Nephron progenitor cell (in vitro differentiated cells): ENCODE data around the gene ENDOV.

Experiments
- DNase-seq: peaks from one replicate; pipeline ENCODE4 v3.0.0; 2021
- H3K27ac Mint-ChIP-seq: 2 replicates; pipeline ENCODE4 v1.8.0; 2021; ENCODE audit warnings: mild to moderate bottlenecking, moderate library complexity, mixed read lengths
- H3K27me3 Mint-ChIP-seq: 2 replicates; pipeline ENCODE4 v1.8.0; 2021; ENCODE audit warnings: mild to moderate bottlenecking, low read depth, mixed read lengths; ENCODE audit not compliant: poor library complexity
- H3K36me3 Mint-ChIP-seq: 2 replicates; pipeline ENCODE4 v1.8.0; 2021; ENCODE audit warnings: low read depth, mixed read lengths
- H3K4me1 Mint-ChIP-seq: 2 replicates; pipeline ENCODE4 v1.8.0; 2021; ENCODE audit warnings: mixed read lengths
- H3K4me3 Mint-ChIP-seq: 2 replicates; pipeline ENCODE4 v1.8.0; 2021; ENCODE audit warnings: mild to moderate bottlenecking, moderate library complexity, mixed read lengths
- H3K9me3 Mint-ChIP-seq: 2 replicates; pipeline ENCODE4 v1.8.0; 2021; ENCODE audit warnings: mild to moderate bottlenecking, moderate library complexity, mixed read lengths
- TF ChIP-seq, protein P1 (sequence below): fragments of 200-600 bp; sonication (generic); IDR thresholded peaks from 2 replicates; pipeline ENCODE4 v1.5.0; 2021; ENCODE audit warnings: antibody characterized with exemption

The ENDOV gene

DNA sequence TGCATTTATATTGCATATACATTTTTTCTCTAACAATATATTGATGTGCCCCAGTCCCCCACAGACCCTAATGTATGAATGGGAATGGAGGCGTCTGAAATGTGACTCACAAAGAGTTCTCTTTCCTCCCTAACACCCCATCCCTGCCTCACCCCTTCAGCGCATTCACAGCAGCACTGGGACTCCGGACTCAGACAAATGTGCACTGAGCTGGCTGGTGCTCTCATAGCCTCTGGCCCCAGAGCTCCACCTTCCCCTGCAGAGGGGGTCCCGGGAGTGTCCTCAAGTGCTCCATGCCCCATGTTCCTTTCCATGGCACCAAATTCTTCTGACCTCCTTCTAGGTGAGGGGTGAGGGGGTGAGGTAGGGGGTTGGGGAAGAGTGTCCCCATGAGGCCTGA, 40.8 kb downstream of the ENDOV start:
- no peak overlapping the region for H3K27ac Mint-ChIP-seq
- H3K4me3 Mint-ChIP-seq = peak overlapping the region; percentile 91
- peaks cover 52% of the 10 kb centered on the region for H3K4me1 Mint-ChIP-seq
- peaks cover 39% of the 10 kb centered on the region for H3K27me3 Mint-ChIP-seq
- H3K9me3 Mint-ChIP-seq = no peaks in the 10 kb centered on the region
- no peak for DNase-seq
- H3K36me3 Mint-ChIP-seq = no peaks in the 10 kb centered on the region
- TF ChIP-seq, protein P1, sequence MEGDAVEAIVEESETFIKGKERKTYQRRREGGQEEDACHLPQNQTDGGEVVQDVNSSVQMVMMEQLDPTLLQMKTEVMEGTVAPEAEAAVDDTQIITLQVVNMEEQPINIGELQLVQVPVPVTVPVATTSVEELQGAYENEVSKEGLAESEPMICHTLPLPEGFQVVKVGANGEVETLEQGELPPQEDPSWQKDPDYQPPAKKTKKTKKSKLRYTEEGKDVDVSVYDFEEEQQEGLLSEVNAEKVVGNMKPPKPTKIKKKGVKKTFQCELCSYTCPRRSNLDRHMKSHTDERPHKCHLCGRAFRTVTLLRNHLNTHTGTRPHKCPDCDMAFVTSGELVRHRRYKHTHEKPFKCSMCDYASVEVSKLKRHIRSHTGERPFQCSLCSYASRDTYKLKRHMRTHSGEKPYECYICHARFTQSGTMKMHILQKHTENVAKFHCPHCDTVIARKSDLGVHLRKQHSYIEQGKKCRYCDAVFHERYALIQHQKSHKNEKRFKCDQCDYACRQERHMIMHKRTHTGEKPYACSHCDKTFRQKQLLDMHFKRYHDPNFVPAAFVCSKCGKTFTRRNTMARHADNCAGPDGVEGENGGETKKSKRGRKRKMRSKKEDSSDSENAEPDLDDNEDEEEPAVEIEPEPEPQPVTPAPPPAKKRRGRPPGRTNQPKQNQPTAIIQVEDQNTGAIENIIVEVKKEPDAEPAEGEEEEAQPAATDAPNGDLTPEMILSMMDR = no peak

GRCh38 chr17:80456465-80457235, 41.7 kb downstream of the ENDOV start:
- TF ChIP-seq, protein P1 = no peak
- Mint-ChIP-seq H3K4me1 (peaks cover 46% of the 10 kb centered on the region), H3K36me3 (no peaks in the 10 kb centered on the region), H3K27me3 (peaks cover 48% of the 10 kb centered on the region), H3K4me3 (no peak overlapping the region), H3K27ac (no peak overlapping the region), H3K9me3 (no peaks in the 10 kb centered on the region)
- no peak for DNase-seq

GRCh38 chr17:80457236-80457856, 42.4 kb downstream of the ENDOV start:
- DNase-seq = no peak
- Mint-ChIP-seq H3K4me3 (no peak overlapping the region), H3K27ac (peak overlapping the region; percentile 64), H3K27me3 (peaks cover 52% of the 10 kb centered on the region), H3K9me3 (no peaks in the 10 kb centered on the region), H3K36me3 (no peaks in the 10 kb centered on the region), H3K4me1 (peaks cover 40% of the 10 kb centered on the region)
- TF ChIP-seq, protein P1 = no peak

- TF ChIP-seq, protein P1 = no peak
- Mint-ChIP-seq H3K36me3 (no peaks in the 10 kb centered on the region), H3K27ac (no peak overlapping the region), H3K4me3 (no peak overlapping the region), H3K27me3 (peaks cover 55% of the 10 kb centered on the region), H3K4me1 (peaks cover 37% of the 10 kb centered on the region), H3K9me3 (no peaks in the 10 kb centered on the region)
- DNase-seq = no peak
These were observed 43.0 kb downstream of the ENDOV start for GRCh38 chr17:80458016-80458415.

DNA sequence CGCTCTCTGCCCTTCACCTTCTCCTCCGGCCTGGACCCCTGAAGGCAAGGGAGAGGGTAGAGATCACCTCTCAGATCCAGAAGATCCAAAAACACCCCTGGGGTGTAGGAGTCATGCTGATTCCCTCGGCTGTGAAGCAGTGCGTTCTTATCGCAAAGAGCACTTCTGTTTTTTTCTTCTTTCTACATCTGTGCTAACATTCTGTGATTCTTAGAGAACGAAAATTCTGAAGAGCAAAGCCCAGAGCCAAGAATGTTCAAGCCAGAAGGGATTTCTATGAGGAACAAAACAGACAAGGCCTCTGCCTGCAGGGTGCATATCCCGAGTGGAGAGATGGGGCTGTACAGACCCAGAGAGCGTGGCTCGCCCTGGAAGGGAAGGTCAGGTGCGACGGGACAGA, 44.3 kb downstream of the ENDOV start:
- Mint-ChIP-seq H3K4me3 (no peak overlapping the region), H3K27ac (no peak overlapping the region), H3K4me1 (peaks cover 25% of the 10 kb centered on the region)

More for the DNA sequence above, 44.3 kb downstream of the ENDOV start:
- Mint-ChIP-seq H3K9me3 (no peaks in the 10 kb centered on the region), H3K36me3 (no peaks in the 10 kb centered on the region), H3K27me3 (peaks cover 57% of the 10 kb centered on the region)
- TF ChIP-seq, protein P1 = no peak
- no peak for DNase-seq
